Nephron progenitor cell (in vitro differentiated cells): ENCODE results near the gene TIMP1.

ENCODE experiments used
- DNase-seq: peaks from one replicate; pipeline ENCODE4 v3.0.0; 2021
- H3K27ac Mint-ChIP-seq: 2 replicates; pipeline ENCODE4 v1.8.0; 2021; ENCODE audit warnings: mild to moderate bottlenecking, moderate library complexity, mixed read lengths
- H3K27me3 Mint-ChIP-seq: 2 replicates; pipeline ENCODE4 v1.8.0; 2021; ENCODE audit warnings: mild to moderate bottlenecking, low read depth, mixed read lengths; ENCODE audit not compliant: poor library complexity
- H3K36me3 Mint-ChIP-seq: 2 replicates; pipeline ENCODE4 v1.8.0; 2021; ENCODE audit warnings: low read depth, mixed read lengths
- H3K4me1 Mint-ChIP-seq: 2 replicates; pipeline ENCODE4 v1.8.0; 2021; ENCODE audit warnings: mixed read lengths
- H3K4me3 Mint-ChIP-seq: 2 replicates; pipeline ENCODE4 v1.8.0; 2021; ENCODE audit warnings: mild to moderate bottlenecking, moderate library complexity, mixed read lengths
- H3K9me3 Mint-ChIP-seq: 2 replicates; pipeline ENCODE4 v1.8.0; 2021; ENCODE audit warnings: mild to moderate bottlenecking, moderate library complexity, mixed read lengths
- TF ChIP-seq, protein P1 (sequence below): fragments of 200-600 bp; sonication (generic); IDR thresholded peaks from 2 replicates; pipeline ENCODE4 v1.5.0; 2021; ENCODE audit warnings: antibody characterized with exemption

TIMP1 gene

DNA sequence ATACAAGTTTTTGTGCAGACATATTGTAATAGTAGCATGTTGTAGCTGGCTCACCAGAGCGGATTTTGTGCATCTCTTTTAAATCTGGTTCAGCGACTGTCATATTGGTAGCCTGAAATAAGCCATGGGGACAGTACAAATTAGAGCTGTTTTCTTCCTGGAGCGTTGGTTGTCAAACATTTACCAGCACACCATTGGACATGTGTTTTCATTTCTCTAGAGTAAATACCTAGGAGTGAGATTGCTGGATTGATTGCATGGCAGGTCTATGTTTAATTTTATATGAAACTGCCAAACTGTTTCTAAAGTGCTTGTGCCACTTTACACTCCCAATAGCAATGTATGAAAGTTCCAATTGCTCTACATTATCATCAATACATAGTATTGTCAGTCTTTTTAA is 23.8 kb upstream of the TIMP1 start:
- Mint-ChIP-seq H3K4me3 (no peak overlapping the region), H3K9me3 (peaks cover 57% of the 10 kb centered on the region), H3K27me3 (no peaks in the 10 kb centered on the region), H3K4me1 (peaks cover 42% of the 10 kb centered on the region), H3K36me3 (peaks cover 4% of the 10 kb centered on the region), H3K27ac (no peak overlapping the region)
- TF ChIP-seq, protein P1, sequence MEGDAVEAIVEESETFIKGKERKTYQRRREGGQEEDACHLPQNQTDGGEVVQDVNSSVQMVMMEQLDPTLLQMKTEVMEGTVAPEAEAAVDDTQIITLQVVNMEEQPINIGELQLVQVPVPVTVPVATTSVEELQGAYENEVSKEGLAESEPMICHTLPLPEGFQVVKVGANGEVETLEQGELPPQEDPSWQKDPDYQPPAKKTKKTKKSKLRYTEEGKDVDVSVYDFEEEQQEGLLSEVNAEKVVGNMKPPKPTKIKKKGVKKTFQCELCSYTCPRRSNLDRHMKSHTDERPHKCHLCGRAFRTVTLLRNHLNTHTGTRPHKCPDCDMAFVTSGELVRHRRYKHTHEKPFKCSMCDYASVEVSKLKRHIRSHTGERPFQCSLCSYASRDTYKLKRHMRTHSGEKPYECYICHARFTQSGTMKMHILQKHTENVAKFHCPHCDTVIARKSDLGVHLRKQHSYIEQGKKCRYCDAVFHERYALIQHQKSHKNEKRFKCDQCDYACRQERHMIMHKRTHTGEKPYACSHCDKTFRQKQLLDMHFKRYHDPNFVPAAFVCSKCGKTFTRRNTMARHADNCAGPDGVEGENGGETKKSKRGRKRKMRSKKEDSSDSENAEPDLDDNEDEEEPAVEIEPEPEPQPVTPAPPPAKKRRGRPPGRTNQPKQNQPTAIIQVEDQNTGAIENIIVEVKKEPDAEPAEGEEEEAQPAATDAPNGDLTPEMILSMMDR: no peak
- no peak for DNase-seq

DNA sequence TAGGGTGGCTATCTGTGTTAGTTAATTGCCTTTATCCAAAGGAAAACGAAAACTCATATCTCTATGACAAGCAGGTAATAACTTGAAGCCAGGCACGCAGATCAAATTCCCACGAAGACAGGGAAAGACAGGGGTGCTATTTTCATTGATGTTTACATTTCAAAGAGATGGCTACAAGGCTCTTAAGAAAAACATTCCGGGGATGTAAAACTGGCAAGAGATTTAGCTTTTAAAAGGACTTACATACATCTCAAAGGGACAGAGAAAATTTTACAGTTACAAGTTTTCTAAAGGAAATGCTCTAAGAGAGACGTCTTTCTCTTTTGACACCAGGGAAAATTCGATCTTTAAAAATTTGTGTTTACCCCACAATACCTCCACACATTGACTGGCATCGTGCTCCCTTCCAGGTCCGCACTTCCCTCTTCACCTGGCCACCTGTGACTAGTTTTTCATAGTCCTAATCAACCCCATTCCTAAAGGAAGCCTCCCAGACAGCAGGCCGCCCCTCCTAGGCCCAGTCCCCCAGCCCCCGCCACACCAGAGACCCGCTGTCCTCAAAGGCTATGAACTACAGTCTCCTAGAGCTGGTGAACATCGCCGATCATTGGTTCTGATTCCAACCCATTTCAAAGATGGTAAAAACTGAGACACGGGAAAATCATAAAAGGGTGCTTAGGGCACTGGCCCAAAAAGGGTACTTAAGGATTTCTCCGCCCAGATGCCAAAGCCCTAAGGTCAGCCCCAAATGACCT is 21.9 kb upstream of the TIMP1 start:
- peaks cover 62% of the 10 kb centered on the region for H3K9me3 Mint-ChIP-seq
- H3K27me3 Mint-ChIP-seq: no peaks in the 10 kb centered on the region
- peaks cover 13% of the 10 kb centered on the region for H3K36me3 Mint-ChIP-seq
- peaks cover 52% of the 10 kb centered on the region for H3K4me1 Mint-ChIP-seq
- H3K27ac Mint-ChIP-seq: peak overlapping the region; percentile 92
- DNase-seq: no peak
- peak overlapping the region; percentile 94 for H3K4me3 Mint-ChIP-seq
- TF ChIP-seq, protein P1: no peak

DNA sequence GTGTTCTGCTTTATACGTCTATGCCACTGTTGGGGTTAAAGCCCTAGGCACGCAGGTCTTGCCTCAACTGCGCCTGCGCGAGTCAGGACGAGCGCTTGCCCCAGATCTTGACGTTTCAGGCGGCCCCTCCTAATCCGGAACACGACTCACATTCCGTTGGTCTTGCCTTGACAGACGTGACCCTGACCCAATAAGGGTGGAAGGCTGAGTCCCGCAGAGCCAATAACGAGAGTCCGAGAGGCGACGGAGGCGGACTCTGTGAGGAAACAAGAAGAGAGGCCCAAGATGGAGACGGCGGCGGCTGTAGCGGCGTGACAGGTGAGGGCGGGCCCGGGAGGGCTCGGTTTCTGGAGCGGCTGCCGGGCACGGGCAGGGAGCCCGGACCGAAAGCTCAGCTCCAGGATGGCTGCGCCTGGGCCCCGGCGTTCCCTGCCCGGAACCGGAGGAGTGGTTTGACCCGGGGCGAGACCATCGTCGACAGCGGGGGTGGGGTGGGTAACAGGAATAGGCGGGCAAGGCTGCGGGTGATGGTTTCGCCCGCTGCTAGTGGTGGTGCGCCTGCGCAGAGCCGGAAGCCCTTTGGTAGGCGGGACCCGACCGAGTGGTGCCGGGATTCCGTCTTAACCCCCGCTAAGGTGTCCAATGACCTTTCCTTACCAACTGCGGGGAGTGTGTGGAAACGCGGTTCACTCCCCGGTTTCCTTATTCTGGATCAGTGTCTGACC is 21.1 kb upstream of the TIMP1 start, which contains the start of gene ARAF:
Gene ARAF (plus strand): TSS at position 272 of the 725 bp plus-strand sequence. CDS start 1,763 bp downstream, outside the sequence.
- TF ChIP-seq, protein P1: no peak
- H3K4me3 Mint-ChIP-seq: peak within 1 kb of the TSS; percentile 94
- H3K36me3 Mint-ChIP-seq: peaks cover 14% of the 10 kb centered on the region
- H3K27me3 Mint-ChIP-seq: no peaks in the 10 kb centered on the region
- peaks cover 48% of the 10 kb centered on the region for H3K4me1 Mint-ChIP-seq
- H3K9me3 Mint-ChIP-seq: peaks cover 60% of the 10 kb centered on the region
- H3K27ac Mint-ChIP-seq: peak within 1 kb of the TSS; percentile 92
- peak; percentile 91 for DNase-seq

DNA sequence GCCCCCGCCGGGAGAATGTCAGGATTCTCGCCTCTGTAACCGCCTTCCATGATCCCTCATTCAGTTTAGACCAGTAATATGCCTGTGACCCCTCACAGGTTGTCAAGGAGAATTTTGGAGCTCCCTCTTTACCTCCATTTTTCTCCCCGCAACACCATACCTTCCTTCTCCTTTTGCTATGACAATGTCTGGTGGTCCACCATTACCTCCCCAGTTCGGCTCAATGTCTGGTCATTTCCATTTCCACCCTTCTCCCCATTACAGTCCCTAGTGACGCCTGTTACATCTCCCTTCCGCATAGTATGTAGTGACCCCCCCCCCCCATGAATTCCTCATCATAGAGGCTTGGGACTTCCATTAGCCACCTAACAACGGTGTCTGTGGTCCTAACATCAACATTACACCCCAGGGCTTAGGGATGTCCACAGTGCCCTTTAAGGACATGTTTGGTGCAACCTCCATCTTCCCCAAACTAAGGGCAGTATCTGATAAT is 20.5 kb upstream of the TIMP1 start:
- H3K27ac Mint-ChIP-seq: peak overlapping the region; percentile 68

DNA sequence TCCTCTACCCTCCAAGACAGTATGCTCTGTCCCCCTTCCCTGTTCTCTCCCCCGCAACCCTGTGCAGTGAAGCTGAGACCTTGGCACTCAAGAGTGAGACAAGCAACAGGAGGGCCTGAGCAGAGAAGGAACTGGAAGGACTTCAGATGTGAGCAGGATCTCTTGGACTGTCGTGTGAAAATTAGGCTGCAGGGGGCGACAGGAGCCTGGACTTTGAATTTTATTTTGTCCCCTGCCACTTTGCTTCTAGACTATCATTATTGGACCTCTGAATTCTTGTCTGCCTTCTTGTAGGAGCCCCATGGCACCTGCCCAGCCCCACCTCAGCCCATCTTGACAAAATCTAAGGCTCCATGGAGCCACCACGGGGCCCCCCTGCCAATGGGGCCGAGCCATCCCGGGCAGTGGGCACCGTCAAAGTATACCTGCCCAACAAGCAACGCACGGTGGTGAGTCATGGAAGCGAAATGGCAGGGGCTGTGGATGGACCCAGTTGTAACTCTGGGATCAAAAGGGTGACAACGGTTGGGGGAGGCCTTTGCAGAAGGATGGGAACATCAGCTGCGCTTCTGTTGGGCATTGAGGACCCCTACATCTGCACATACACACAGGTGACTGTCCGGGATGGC is 19.5 kb upstream of the TIMP1 start:
- Mint-ChIP-seq H3K4me1 (peaks cover 39% of the 10 kb centered on the region), H3K27me3 (no peaks in the 10 kb centered on the region), H3K9me3 (peaks cover 64% of the 10 kb centered on the region), H3K27ac (peak overlapping the region; percentile 81), H3K36me3 (peaks cover 26% of the 10 kb centered on the region), H3K4me3 (peak overlapping the region; percentile 81)
- no peak for DNase-seq
- TF ChIP-seq, protein P1: peak; percentile 30

More for the DNA sequence above, 20.5 kb upstream of the TIMP1 start:
- no peaks in the 10 kb centered on the region for H3K27me3 Mint-ChIP-seq
- TF ChIP-seq, protein P1: no peak
- peaks cover 60% of the 10 kb centered on the region for H3K9me3 Mint-ChIP-seq
- peaks cover 42% of the 10 kb centered on the region for H3K4me1 Mint-ChIP-seq
- no peak for DNase-seq
- peaks cover 20% of the 10 kb centered on the region for H3K36me3 Mint-ChIP-seq
- peak overlapping the region; percentile 94 for H3K4me3 Mint-ChIP-seq
